DMS53 treated with DMSO at 0.1 percent for 48 hours (cell line): ENCODE measurements around the gene FUT9.
"Not testable (repeated sequence)": the region's sequence is repeated elsewhere in the genome, so short reads cannot be mapped to it uniquely, and the experiment has no call there.

Experiments
- DNase-seq: peaks from one replicate; lab custom pipeline; 2025; ENCODE audit not compliant: unreplicated experiment; lab: John Stamatoyannopoulos, UW

Gene FUT9

DNA sequence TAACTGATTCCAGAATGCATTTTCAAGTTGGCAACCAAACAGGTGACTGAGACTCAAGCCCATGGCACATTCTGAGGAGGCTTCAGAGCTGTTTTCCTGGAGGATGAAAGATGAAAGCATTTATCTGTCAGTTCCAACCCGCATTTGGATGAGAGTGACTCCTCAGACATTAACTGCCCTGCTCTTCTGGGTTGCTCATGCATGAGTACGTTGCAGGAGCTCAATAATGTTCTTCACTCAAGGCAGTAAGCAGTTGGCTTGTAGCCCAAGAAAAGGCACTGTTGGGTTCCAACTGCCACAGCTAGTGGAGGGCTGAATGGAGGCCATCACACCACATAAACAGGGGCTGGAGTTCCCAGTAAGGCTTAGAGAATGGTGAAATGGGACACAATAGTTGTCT is 155.3 kb downstream of the FUT9 start:
- no peak for DNase-seq

DNA sequence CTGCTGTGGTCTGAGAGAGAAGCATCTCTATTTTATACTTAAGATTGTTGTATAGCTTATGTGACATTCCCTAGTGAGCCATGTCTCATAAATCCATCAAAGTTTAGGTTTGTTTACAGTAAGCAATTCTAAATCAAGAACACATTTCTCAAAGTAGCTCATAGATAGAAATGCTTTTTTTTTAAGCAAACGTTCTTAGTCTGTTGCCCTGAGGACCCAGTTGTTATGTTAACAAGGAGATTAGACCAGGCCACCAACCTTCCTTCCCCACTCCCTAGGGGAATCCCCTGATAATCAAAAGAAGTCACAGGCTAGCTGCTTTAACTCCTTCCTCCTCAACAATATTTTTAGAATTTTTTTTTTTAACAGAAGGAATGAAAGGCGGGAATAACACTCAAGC is 169.0 kb downstream of the FUT9 start:
- no peak for DNase-seq

DNA sequence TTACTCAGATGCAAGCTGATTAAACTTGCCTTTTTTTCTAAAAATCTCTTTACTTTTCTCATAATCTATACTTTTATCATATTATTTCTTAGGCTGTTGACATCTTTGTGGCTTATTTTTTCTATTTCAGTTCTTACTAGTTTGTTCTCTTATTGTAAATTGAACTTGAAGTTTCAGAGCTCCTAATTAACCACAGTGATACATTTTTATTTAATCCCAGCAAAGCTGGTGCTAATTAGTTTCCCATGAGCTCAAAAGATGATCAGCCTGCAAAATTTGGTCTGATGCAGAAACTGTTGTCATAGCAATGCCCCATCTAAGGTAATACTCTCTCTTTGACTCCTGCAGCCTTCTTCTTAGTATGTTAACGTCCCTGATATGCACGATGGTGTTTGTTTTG is 170.3 kb downstream of the FUT9 start:
- no peak for DNase-seq

DNA sequence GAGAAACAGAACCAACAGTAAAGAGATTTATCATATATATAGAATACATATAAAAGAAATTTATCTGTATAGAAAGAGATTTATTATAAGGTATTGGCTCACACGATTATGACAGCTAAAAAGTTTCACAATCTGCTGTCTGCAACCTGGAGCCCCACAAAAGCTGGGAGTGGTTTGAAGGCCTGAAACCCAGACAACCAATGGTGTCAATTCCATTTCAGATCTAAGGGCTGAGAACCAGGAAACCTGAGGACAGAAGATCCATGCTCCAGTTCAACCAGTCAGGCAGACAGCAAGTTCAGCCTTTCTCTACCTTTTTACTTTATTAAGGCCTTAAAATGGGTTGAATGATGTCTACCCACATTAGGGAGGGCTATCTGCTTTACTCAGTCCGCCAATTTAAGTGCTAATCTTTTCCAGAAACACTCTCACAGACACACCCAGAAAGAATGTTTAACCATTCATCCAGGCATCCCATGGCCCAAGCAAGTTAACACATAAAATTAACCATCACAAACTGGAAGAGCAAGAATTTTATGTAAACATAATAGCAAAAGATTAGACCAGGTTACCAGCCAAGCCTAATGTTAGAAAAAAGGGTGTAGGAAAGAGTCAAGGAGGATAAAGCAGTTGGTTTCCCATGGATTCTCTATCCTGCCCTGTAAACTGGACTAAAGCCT is 170.9 kb downstream of the FUT9 start:
- DNase-seq, result no peak

DNA sequence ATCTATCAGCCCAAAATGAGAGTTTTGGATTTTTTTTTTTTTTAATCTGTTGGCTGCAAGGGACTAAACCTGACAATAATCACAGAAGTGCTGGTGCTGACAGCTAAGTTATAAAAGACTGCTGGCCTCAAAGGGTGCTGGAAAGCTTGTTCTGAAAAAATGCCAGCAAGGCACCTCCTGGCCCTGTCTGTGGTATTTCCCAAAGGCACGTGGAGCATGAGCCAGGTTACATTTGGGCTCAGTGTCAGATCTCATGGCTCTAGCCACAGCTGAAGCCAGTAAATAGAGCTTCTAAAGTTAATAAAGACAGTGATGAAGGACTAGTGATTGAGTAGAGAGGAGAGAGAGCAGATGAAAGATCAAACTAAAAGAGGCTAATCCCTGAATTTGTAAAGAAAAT is 178.9 kb downstream of the FUT9 start:
- no peak for DNase-seq

DNA sequence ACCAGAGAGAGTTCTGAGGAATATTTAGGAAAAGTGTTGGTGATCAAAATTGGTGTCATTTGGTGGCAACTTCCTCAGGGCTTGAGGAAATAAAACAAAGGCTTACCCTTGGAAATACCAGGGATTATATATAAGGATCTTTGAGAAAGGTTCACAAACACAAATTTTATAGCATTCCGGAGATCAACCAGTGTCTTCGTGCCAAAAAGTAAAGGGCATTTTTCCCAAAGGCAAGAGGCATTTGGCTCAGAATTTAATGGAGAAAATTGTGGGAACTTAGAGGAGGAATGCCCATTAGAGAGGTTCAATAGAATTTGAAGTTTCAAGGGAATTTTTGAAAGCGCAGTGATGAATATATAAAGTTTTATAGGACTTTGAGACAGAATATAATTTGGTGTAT is 179.5 kb downstream of the FUT9 start:
- no peak for DNase-seq

DNA sequence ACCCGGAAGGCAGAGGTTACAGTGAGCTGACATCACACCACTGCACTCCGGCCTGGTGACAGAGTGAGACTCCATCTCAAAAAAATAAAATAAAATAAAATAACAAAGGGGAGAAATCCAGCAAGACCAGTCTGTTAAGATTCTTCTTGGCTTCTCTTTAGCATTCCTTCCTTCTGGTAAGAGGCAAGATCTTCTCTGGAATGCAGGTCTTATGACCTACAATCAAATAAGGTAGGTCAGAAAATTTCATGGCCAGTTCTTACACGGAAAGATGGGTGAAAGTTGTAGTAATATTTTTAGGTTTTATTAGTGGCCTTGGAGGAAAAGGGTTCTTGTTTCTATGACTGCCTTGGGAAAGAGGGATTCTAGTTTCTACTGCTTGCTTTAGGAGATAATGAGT is 180.9 kb downstream of the FUT9 start:
- no peak for DNase-seq

DNA sequence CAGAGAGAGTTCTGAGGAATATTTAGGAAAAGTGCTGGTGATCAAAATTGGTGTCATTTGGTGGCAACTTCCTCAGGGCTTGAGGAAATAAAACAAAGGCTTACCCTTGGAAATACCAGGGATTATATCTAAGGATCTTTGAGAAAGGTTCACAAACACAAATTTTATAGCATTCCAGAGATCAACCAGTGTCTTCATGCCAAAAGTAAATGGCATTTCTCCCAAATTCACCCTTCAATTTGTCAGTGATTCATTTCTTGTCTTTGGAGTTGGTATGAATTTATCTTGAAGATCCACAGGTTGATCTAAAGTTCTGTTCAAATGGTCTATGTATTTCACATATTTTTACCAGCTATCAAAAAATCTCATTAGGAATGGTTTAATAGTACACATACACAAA is 181.5 kb downstream of the FUT9 start:
- DNase-seq, result no peak

DNA sequence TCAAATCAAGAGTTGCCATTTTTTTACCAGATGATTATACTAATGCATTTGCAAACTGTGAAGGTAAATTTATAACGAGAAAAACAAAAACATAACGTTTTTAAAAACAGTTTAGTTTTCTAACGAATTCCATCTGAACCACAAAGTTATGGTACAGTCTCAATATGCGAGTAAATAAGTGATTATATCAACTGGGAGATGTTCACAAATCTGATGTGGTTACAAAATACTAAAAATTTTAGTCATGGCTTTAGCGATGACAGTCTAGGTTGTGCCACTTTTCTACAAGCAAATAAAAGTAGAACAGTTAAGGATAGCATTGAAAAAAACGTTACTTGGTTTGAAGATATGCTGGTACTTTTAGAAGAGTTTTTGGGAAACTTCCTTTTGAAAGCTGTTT is 186.8 kb downstream of the FUT9 start:
- no peak for DNase-seq

DNA sequence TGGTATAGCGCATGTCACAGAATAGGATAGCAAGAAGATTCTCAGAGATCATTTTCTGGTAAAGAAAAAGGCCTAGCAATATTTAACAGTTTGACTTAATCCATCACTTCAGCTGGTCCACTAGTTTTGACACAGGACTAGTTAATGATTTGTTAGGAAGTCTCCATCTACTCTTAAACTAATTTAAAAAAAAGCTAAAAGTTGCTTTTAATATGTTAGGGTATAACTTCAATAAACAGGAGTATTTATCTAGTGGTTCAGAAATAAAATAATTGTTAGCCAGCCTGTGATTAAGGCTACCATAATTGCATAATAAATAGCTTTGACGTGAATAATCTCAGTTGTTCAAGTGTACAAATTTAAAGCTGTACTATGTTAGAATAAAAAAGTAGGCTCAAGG is 195.6 kb downstream of the FUT9 start:
- no peak for DNase-seq

DNA sequence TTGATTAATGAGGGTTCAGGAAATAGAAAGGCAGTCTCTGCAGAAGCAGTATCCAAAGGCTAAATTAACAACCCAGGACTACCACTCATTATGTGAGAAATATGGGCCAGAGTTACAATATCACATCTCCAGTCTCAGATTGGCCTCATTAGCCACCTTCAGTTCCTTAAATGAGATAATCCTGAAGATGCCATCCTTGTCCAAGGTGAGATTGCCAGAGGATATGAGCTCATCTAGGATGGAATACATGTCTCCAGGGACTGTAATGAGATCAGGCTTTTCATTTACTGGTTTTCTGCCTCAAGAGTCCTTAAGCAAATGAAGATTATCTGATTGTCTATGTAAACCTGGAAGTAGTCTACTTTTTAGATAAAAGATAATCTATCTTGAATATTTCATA is 196.3 kb downstream of the FUT9 start:
- no peak for DNase-seq

DNA sequence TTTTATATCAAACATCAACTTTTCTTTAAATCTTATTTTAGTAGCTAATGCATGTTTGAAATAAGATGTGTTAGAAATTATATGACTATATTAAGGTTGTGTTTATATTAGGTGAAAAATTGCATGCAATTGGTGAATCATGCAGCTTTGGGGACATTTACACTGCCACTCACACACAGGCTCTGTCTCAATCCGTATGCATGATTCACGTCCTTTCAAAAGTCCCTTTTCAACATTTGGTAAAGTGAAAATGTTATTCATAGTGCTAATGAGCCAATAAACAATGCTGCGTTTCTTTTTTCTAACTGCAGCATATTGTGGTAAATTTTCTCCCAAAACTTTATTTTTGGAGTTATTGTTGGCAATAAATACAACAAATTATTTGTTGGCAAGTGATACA is 198.0 kb downstream of the FUT9 start:
- no peak for DNase-seq

DNA sequence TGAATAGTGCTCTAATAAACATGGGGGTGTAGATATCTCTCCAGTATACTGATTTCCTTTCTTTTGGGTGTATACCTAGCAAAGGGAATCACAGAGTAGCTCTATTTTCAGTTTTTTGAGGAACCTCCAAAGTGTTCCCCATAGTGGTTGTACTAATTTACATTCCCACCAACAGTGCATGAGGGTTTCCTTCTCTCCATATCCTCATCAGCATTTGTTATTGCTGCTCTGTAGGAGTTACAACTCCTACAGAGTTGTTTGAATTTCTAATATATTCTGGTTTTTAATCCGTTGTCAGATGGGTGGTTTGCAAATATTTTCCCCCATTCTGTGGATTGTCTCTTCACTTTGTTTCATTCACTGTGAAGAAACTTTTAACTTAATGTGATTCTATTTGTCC is 207.9 kb downstream of the FUT9 start:
- DNase-seq, result no peak

DNA sequence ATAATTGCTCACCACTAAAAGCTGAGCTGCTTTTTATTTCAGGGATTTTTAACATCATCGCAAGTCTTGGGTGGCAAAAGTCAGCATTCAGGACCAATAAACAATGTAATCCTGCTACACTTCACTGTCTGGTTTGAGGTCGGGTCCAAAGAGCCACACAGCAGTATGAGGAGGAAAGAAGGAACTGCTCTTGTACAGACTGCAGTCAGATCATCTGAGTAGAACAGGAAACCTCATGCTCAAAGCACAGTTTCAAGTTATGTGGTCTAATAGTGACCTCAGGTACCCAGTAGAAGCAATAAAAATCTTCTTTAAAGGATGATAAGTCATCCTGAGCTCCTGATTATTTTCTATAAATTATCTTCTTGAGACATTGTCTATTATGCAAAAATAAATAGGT is 211.4 kb downstream of the FUT9 start:
- DNase-seq, result no peak

DNA sequence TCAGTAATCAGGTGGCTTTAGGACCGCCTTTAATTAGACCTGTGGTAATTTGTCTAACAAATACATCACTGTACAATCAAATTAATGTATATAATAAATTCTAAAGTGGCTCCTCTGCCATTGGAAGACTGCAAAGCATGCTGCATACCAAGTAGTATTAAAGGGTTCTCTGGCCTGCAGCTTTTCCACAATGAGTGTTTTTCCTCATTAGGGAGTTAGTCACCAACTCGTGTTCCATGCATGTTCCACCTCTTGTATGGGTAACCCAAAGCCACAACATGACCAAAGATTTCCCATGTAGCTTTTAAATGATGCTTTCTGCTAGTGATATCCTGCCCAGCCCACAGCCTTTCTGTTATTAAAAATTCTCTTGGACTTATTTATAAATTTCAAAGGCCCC is 218.7 kb downstream of the FUT9 start:
- no peak for DNase-seq

DNA sequence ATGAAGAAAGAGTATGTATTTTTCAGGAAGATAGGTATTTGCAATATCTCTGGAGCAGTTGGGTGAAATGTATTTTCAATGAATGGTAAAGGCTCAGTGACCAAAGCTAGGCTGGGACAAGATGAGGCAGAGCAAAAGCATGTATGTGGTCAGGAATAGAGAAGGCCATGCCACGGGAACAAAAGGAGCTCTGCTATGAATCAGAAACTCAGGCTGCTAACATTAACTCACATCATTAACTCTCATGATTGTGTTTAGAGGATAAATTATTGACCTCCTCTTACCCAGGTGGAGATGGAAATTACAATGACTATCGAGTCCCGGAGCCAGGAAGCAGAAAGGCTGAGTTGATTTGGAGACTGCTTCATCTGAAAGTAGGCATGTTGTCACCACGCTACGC is 220.2 kb downstream of the FUT9 start:
- no peak for DNase-seq

DNA sequence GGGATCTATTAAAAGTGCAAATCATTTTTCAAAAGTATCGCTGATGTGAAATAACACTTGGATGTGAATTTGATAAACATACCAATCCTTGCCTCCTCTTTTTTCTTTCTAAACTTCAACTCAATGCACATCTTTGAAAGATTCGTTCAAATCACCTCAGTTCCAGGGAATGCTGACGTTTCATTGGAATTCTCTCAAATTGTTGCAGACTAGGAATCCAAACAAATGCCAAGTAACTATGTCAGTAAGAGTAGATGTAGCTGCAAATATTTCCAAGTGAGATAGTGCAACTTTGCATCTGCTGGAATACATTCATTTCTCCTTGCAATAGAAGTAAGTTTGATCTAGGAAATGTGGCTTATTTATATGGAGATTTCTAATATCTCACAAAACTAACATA is 220.7 kb downstream of the FUT9 start:
- no peak for DNase-seq

DNA sequence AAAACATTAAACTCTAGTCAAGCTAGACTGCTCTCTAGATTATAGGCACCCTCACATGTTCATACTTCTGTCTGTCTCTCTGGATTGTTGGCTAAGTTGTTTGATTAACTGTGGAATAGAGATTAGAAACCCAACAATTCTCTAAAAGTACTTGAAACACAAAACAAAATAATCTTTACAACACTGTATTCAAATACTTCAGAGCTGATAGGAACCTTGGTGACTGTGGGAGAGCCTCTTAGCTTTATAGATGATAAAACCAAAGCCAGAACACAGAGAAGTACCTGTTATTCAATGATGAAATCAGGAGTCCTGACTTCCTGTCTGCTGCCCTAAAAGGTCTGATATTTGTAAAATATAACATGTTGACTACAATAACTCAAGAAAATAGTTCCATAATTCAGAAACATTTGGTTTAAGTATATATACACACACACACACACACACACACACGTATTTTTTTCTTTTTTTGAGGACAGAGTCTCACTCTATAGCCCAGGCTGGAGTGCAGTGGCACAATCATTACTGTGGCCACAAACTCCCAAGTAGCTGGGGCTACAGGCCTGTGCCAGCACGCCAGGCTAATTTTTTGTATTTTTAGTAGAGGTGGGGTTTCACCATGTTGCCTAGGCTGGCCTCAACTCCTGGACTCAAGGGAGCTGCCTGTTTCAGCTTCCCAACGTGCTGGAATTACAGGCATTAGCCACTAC is 222.0 kb downstream of the FUT9 start:
- no peak for DNase-seq

DNA sequence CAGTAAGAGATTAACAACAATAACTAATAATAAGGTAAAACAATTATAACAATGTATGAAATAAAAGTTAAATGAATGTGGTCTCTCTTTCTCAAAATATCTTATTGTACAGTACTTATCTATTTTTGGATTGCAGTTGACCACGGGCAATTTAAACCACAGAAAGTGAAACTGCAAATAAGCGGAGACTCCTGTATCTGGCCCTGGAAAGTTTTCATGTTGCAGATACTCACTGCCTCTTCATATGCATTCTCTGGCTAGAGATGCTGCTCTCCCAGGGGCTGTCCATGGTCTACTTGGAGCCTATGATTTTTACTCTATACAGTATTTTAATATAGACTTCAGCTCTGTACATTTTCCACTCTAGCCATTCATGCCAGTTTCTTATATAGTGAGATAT is 230.8 kb downstream of the FUT9 start:
- DNase-seq, result no peak

DNA sequence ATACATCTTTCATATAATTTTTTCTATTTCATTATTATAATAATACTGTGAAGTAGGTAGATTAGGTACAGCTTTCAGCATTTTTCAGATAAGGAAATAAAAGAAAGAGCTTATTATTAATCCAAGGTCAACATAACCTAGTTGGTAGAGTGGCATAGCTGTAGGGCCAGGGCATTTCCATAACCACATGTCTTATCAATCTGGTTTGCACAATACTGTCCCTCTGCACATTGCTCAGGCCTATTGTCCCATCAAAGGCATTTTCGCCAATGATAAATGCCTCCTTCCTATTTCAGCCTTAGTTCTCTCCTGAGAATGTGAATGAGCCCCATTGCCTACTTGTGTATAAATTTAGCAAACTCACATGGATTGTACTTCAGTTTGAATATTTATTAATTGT is 234.0 kb downstream of the FUT9 start:
- no peak for DNase-seq

DNA sequence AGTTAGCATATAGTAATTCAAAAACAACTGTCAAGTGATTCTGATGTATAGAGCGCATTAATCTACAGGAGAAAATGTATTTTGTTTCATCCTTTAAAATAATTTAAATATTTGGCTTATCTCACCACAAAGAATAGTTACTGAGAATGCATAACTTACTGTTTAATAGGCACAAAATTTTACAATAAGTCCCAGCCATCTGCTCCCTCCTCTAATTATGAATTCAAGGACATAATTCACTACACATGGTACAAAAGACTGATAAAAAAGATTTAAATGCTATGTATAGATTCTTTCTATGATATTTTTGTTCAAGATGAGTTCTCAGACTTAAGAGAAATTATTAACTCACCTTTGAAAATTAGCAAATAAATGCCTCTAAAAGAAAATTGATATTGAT is 242.0 kb downstream of the FUT9 start:
- DNase-seq, result no peak

DNA sequence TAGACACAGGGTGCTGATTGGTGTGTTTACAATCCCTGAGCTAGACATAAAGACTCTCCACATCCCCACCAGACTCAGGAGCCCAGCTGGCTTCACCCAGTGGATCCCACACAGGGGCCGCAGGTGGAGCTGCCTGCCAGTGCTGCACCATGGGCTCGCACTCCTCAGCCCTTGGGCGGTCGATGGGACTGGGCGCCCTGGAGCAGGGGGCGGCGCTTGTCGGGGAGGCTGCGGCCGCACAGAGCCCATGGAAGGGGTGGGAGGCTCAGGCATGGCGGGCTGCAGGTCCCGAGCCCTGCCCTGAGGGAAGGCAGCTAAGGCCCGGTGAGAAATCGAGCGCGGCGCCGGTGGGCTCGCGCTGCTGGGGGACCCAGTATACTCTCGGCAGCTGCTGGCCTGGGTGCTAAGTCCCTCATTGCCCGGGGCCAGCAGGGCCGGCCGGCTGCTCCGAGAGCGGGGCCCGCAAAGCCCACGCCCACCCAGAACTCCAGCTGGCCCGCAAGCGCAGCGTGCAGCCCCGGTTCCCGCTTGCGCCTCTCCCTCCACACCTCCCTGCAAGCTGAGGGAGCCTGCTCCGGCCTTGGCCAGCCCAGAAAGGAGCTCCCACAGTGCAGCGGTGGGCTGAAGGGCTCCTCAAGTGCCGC is 245.1 kb downstream of the FUT9 start:
- not testable (repeated sequence) for DNase-seq
